SK-N-SH (cell line): ENCODE measurements around the gene CTXND1. TPM values are rescaled to one million over a fixed set of nuclear protein-coding genes. Genes with fewer than 3 reads are reported as not detected.

ENCODE experiments used
- CTCF ChIA-PET: fragments of 300-600, 350-600 bp; formaldehyde crosslinking; extraction: SDS; loops from one replicate; lab custom pipeline; 2021; lab: Yijun Ruan, JAX
- POLR2A ChIA-PET: fragments of 350-600 bp; sonication (Branson Sonifier 250); formaldehyde crosslinking; extraction: SDS; loops from one replicate; lab custom pipeline; 2020; ENCODE audit warnings: antibody characterized with exemption, inconsistent platforms; lab: Yijun Ruan, JAX
- DNase-seq: peaks from one replicate; pipeline ENCODE4 v3.0.0; 2012
- H2AFZ ChIP-seq: fragments of 200-600 bp; sonication (generic); 2 replicates; pipeline ENCODE4 v1.8.1; 2016; ENCODE audit warnings: antibody characterized with exemption, mild to moderate bottlenecking, low read depth
- H3F3A ChIP-seq: fragments of 200-600 bp; sonication (generic); replicated peaks from 2 replicates; pipeline ENCODE3; 2016; ENCODE audit warnings: antibody characterized with exemption, mild to moderate bottlenecking; ENCODE audit not compliant: insufficient read depth
- H3K27ac ChIP-seq, 2 experiments: fragments of 200-500 bp in 1 of 2; fragments of 200-600 bp in 1 of 2; sonication (Bioruptor generic) in 1 of 2; sonication (generic), shearing (Covaris generic) in 1 of 2; 2 replicates each; pipeline versions ENCODE4 v1.5.1 to v1.6.1; 2014 to 2016; ENCODE audit warnings: low read depth in 2 of 2, inconsistent platforms in 1 of 2, low read length in 1 of 2, mild to moderate bottlenecking in 1 of 2, mixed read lengths in 1 of 2
- H3K27me3 ChIP-seq: fragments of 200-600 bp; sonication (generic), shearing (Covaris generic); 2 replicates; pipeline ENCODE4 v1.6.1; 2016; ENCODE audit warnings: mixed run types; ENCODE audit not compliant: insufficient read depth
- H3K36me3 ChIP-seq, 2 experiments: fragments of 200-500 bp in 1 of 2; fragments of 200-600 bp in 1 of 2; sonication (Bioruptor generic) in 1 of 2; sonication (generic) in 1 of 2; replicated peaks in 1 of 2; 2 replicates each; pipeline versions ENCODE3 to v1.5.1; 2014 to 2016; ENCODE audit warnings: low read length in 1 of 2, mild to moderate bottlenecking in 1 of 2; ENCODE audit not compliant: insufficient read depth in 2 of 2, control insufficient read depth in 1 of 2
- H3K4me1 ChIP-seq, 2 experiments: fragments of 200-500 bp in 1 of 2; fragments of 200-600 bp in 1 of 2; sonication (Bioruptor generic) in 1 of 2; sonication (generic), shearing (Covaris generic) in 1 of 2; 2 replicates each; pipeline versions ENCODE4 v1.5.1 to v1.6.1; 2014 to 2016; ENCODE audit warnings: low read depth in 1 of 2, low read length in 1 of 2, mixed run types in 1 of 2; ENCODE audit not compliant: insufficient read depth in 2 of 2, control insufficient read depth in 1 of 2
- H3K4me2 ChIP-seq: fragments of 200-600 bp; sonication (generic), shearing (Covaris generic); 2 replicates; pipeline ENCODE4 v1.6.1; 2017; ENCODE audit warnings: mixed run types
- H3K4me3 ChIP-seq, 2 experiments: fragments of 200-500 bp in 1 of 2; fragments of 200-600 bp in 1 of 2; sonication (Bioruptor generic) in 1 of 2; sonication (generic), shearing (Covaris generic) in 1 of 2; 2 replicates each; pipeline versions ENCODE4 v1.5.1 to v1.8.1; 2014 to 2016; ENCODE audit warnings: low read depth in 2 of 2, inconsistent platforms in 1 of 2, low read length in 1 of 2, mild to moderate bottlenecking in 1 of 2, mixed read lengths in 1 of 2, moderate library complexity in 1 of 2
- H3K79me2 ChIP-seq: fragments of 200-600 bp; sonication (generic); 2 replicates; pipeline ENCODE4 v1.8.1; 2017; ENCODE audit warnings: mild to moderate bottlenecking; ENCODE audit not compliant: insufficient read depth
- H3K9ac ChIP-seq: fragments of 200-600 bp; sonication (generic); 2 replicates; pipeline ENCODE4 v1.6.1; 2017; ENCODE audit warnings: mixed run types
- H3K9me2 ChIP-seq: fragments of 200-600 bp; sonication (generic); 2 replicates; pipeline ENCODE4 v1.6.1; 2017; ENCODE audit warnings: mixed run types
- H3K9me3 ChIP-seq: fragments of 200-600 bp; sonication (generic); 2 replicates; pipeline ENCODE4 v1.6.1; 2017; ENCODE audit warnings: mixed run types, mild to moderate bottlenecking, moderate library complexity
- H4K20me1 ChIP-seq: fragments of 200-600 bp; sonication (generic); 2 replicates; pipeline ENCODE4 v1.6.1; 2017; ENCODE audit warnings: mild to moderate bottlenecking, mixed run types; ENCODE audit not compliant: insufficient read depth
- CHD2 ChIP-seq: fragments of 150-350 bp; IDR thresholded peaks from 2 replicates; pipeline ENCODE4 v1.6.1; 2018; ENCODE audit warnings: low read length; ENCODE audit not compliant: partially characterized antibody
- ELF1 ChIP-seq: IDR thresholded peaks from 2 replicates; pipeline ENCODE4 v1.4.0; 2012
- FOXM1 ChIP-seq: IDR thresholded peaks from 2 replicates; pipeline ENCODE4 v1.4.0; 2012; ENCODE audit warnings: low read depth, mild to moderate bottlenecking
- RCOR1 ChIP-seq: fragments of 150-350 bp; IDR thresholded peaks from 2 replicates; pipeline ENCODE4 v1.6.1; 2017; ENCODE audit warnings: antibody characterized with exemption, low read length
- SIN3A ChIP-seq: IDR thresholded peaks from 2 replicates; pipeline ENCODE4 v1.6.1; 2012; ENCODE audit warnings: low read depth, mild to moderate bottlenecking, low read length, moderate library complexity, borderline replicate concordance
- TAF1 ChIP-seq: IDR thresholded peaks from 2 replicates; pipeline ENCODE4 v1.6.1; 2012; ENCODE audit warnings: low read depth, mild to moderate bottlenecking, low read length, moderate library complexity, borderline replicate concordance
- WGBS: methylation state at CpG from one replicate; pipeline ENCODE4 v1.1.6; 2017; ENCODE audit warnings: low lambda C conversion rate; 5-methylcytosine and 5-hydroxymethylcytosine counted together
- polyA plus RNA-seq, 3 experiments: library from polyadenylated mRNA; depleted of rRNA; stranded (reverse); fragments of >200 nt; gene quantifications; 2 replicates each; pipeline ENCODE4 v1.2.3, GENCODE V29; 2012
- TF ChIP-seq, protein P1 (sequence below): fragments of 200-600 bp; sonication (generic); IDR thresholded peaks from 2 replicates; pipeline ENCODE4 v1.6.1; 2017; ENCODE audit warnings: antibody characterized with exemption, mild to moderate bottlenecking, moderate library complexity
- TF ChIP-seq, protein P2 (sequence below): IDR thresholded peaks from 2 replicates; pipeline ENCODE4; 2012
- TF ChIP-seq, protein P3 (sequence below): IDR thresholded peaks from 2 replicates; pipeline ENCODE4 v1.4.0; 2012; ENCODE audit warnings: low read depth, borderline replicate concordance
- TF ChIP-seq, protein P4 (sequence below): fragments of 150-350 bp; IDR thresholded peaks from 2 replicates; pipeline ENCODE4 v1.6.1; 2016; ENCODE audit warnings: mild to moderate bottlenecking, low read depth, low read length

The CTXND1 gene
- polyA plus RNA-seq, 1 of the 3 experiments (the other 2 are of a cell fraction), result not detected

DNA sequence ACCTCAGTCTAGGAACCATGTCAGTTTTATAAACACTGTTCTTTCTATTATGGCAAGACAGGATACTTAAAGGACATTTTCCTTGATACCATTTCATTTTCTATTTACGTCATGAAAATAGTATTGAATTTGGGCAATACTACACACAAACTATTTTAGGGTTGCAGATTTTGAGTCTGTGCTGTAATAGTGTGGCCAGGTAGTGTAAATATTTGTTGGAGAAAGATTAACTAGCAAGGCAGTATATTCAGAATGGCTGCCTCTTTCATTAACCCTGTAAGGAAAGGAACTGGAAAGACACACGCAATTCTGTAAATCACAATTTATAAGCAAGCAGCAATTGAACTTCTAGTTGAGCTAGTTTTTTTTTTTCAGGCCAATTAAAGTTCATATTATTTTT lies 2.0 kb downstream of the CTXND1 start (continued):
- TF ChIP-seq TAF1 (no peak), FOXM1 (no peak), SIN3A (no peak)
- TF ChIP-seq, protein P1, sequence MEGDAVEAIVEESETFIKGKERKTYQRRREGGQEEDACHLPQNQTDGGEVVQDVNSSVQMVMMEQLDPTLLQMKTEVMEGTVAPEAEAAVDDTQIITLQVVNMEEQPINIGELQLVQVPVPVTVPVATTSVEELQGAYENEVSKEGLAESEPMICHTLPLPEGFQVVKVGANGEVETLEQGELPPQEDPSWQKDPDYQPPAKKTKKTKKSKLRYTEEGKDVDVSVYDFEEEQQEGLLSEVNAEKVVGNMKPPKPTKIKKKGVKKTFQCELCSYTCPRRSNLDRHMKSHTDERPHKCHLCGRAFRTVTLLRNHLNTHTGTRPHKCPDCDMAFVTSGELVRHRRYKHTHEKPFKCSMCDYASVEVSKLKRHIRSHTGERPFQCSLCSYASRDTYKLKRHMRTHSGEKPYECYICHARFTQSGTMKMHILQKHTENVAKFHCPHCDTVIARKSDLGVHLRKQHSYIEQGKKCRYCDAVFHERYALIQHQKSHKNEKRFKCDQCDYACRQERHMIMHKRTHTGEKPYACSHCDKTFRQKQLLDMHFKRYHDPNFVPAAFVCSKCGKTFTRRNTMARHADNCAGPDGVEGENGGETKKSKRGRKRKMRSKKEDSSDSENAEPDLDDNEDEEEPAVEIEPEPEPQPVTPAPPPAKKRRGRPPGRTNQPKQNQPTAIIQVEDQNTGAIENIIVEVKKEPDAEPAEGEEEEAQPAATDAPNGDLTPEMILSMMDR, result no peak
- TF ChIP-seq, protein P2, sequence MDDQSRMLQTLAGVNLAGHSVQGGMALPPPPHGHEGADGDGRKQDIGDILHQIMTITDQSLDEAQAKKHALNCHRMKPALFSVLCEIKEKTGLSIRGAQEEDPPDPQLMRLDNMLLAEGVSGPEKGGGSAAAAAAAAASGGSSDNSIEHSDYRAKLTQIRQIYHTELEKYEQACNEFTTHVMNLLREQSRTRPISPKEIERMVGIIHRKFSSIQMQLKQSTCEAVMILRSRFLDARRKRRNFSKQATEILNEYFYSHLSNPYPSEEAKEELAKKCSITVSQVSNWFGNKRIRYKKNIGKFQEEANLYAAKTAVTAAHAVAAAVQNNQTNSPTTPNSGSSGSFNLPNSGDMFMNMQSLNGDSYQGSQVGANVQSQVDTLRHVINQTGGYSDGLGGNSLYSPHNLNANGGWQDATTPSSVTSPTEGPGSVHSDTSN, result no peak
- TF ChIP-seq, all 33 proteins: peak for 0

DNA sequence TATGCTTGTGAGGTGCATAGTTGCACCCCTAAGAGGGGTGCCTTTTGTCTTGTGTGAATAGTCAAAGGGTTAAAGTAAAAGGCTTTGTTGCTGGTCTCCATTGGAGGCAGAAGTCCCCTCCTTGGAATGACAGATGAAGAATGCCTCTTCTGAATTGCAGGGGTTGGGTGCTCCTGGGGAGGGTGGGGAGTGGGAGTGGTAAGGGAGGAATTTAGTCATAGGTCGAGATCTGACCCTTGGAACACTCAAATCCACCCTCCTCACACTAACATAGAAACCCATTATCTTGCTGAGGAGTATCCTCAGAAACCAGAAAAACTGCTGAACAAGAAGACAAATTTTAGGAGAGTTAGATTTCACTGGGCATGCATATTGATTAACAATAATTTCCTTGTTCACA lies 4.7 kb downstream of the CTXND1 start:
- Histone ChIP-seq H3K4me1 (peaks cover 0 to 3% of the 10 kb centered on the region in 2 experiments; a peak in 1 of 4 replicates), H3K9me2 (no peaks in the 10 kb centered on the region), H3K27me3 (peaks cover 46% of the 10 kb centered on the region; the same call in 1 of the 2 replicates), H2AFZ (no peak overlapping the region), H3F3A (no peaks in the 10 kb centered on the region), H4K20me1 (no peaks in the 10 kb centered on the region), H3K4me3 (no peak overlapping the region), H3K4me2 (no peak overlapping the region), H3K27ac (no peak overlapping the region), H3K9me3 (no peaks in the 10 kb centered on the region), H3K9ac (no peak overlapping the region), H3K79me2 (no peaks in the 10 kb centered on the region), H3K36me3 (no peaks in the 10 kb centered on the region)
- ChIA-PET CTCF (interaction anchor here (0.6 kb wide), 1 partner anchor 14 kb away, joined by 3 read pairs; no protein-coding TSS in a partner anchor), POLR2A (no interaction called here)
- WGBS, result 6% methylated on average over 1 of the region's 1 CpG
- DNase-seq, result no peak
- TF ChIP-seq ELF1, result no peak
- no peak for TF ChIP-seq SIN3A
- TF ChIP-seq CHD2, result no peak
- TF ChIP-seq, protein P3, sequence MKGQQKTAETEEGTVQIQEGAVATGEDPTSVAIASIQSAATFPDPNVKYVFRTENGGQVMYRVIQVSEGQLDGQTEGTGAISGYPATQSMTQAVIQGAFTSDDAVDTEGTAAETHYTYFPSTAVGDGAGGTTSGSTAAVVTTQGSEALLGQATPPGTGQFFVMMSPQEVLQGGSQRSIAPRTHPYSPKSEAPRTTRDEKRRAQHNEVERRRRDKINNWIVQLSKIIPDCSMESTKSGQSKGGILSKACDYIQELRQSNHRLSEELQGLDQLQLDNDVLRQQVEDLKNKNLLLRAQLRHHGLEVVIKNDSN, result no peak
- TF ChIP-seq, protein P4, sequence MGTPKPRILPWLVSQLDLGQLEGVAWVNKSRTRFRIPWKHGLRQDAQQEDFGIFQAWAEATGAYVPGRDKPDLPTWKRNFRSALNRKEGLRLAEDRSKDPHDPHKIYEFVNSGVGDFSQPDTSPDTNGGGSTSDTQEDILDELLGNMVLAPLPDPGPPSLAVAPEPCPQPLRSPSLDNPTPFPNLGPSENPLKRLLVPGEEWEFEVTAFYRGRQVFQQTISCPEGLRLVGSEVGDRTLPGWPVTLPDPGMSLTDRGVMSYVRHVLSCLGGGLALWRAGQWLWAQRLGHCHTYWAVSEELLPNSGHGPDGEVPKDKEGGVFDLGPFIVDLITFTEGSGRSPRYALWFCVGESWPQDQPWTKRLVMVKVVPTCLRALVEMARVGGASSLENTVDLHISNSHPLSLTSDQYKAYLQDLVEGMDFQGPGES, result no peak
- no peak for TF ChIP-seq RCOR1
